K562 (cell line): ENCODE data around the gene TGFBR2.

Experiments used
- ARNT ChIP-seq, 2 experiments: fragments of 450-650 bp; IDR thresholded peaks; 2 replicates each; pipeline ENCODE4 v1.6.1; 2016; ENCODE audit warnings: mild to moderate bottlenecking in 1 of 2
- PRDM10 ChIP-seq: fragments of 450-650 bp; IDR thresholded peaks from 2 replicates; pipeline ENCODE4 v1.6.1; 2018; ENCODE audit not compliant: partially characterized antibody
- SRSF9 ChIP-seq: fragments of 200-400 bp; formaldehyde crosslinking; IDR thresholded peaks from 2 replicates; pipeline ENCODE4 v1.6.1; 2017; ENCODE audit warnings: low read depth, low read length, borderline replicate concordance
- TAF15 ChIP-seq: fragments of 200-400 bp; formaldehyde crosslinking; IDR thresholded peaks from 2 replicates; pipeline ENCODE4 v1.6.1; 2017; ENCODE audit warnings: mild to moderate bottlenecking, low read depth, low read length, moderate library complexity
- TF ChIP-seq, protein P1 (sequence below), 3 experiments: IDR thresholded peaks in 2 of 3; conservative IDR thresholded peaks in 1 of 3; 2 replicates each; pipeline ENCODE4 v1.5.1; 2011 to 2012; ENCODE audit warnings: low read length in 3 of 3, mild to moderate bottlenecking in 3 of 3, control low read depth in 2 of 3, improper control_type of control experiment in 1 of 3, inconsistent platforms in 1 of 3, low read depth in 1 of 3, mixed read lengths in 1 of 3, moderate library complexity in 1 of 3; ENCODE audit not compliant: insufficient read depth in 2 of 3

- TF ChIP-seq, protein P1, sequence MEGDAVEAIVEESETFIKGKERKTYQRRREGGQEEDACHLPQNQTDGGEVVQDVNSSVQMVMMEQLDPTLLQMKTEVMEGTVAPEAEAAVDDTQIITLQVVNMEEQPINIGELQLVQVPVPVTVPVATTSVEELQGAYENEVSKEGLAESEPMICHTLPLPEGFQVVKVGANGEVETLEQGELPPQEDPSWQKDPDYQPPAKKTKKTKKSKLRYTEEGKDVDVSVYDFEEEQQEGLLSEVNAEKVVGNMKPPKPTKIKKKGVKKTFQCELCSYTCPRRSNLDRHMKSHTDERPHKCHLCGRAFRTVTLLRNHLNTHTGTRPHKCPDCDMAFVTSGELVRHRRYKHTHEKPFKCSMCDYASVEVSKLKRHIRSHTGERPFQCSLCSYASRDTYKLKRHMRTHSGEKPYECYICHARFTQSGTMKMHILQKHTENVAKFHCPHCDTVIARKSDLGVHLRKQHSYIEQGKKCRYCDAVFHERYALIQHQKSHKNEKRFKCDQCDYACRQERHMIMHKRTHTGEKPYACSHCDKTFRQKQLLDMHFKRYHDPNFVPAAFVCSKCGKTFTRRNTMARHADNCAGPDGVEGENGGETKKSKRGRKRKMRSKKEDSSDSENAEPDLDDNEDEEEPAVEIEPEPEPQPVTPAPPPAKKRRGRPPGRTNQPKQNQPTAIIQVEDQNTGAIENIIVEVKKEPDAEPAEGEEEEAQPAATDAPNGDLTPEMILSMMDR (IDR thresholded peaks at IDR 0.05 in 2 of 3, conservative IDR thresholded peaks at IDR 0.05 in 1 of 3; ENCODE audit: insufficient read depth in 2 of 3, low read depth in 1 of 3, low read length in 3 of 3) = no peak
- no peak for TF ChIP-seq TAF15
- no peak for TF ChIP-seq SRSF9
- TF ChIP-seq PRDM10 = no peak
- TF ChIP-seq ARNT (IDR thresholded peaks at IDR 0.05) = no peak
Measured at GRCh38 chr3:30730967-30731366, 124.6 kb downstream of the TGFBR2 start.
